GM19043 (cell line): ENCODE measurements around the gene CPT1A.

ENCODE experiments used
- ATAC-seq: cut with Tn5 transposase; IDR thresholded peaks from one replicate; pipeline ENCODE4 v1.9.1; 2021; ENCODE audit warnings: low read depth; ENCODE audit not compliant: unreplicated experiment

CPT1A gene

DNA sequence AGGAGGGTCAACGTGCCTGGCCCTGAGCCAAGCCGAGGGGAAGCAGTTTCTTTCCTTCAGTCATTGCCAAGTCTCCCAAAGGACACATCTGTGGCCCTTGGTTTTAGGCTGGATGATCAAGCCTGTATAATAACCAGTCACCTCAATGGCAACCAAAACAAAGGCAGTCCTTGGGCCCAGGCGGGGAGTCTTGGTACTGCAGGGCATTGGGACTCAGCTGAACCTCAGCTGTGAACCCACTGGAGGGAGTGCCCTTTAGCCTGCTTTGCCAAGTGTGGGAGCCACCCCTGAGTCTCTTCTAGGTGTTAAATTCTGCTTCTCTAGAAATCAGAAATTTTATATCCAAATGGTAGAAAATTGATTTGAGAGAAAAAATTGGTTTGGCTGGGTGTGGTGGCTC, 36.9 kb downstream of the CPT1A start:
- ATAC-seq = no peak

DNA sequence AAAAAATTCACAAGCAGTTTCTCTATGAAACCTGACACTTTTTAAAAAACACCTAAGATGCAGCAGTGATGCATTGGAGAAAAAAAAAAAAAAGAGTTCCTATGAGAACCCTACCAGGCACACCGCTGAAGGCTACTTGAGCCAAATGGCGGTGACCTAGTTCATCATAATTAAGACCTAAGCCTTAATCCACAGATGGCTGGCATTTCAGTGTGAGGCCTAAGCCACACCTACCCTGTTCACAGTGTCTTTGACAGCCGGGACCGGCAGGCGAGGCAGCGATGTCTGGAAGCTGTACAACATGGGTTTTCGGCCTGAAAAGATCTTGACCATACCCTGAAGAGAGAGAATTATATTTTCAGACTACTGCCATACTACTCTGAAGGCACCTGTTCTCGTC, 38.0 kb downstream of the CPT1A start:
- no peak for ATAC-seq

DNA sequence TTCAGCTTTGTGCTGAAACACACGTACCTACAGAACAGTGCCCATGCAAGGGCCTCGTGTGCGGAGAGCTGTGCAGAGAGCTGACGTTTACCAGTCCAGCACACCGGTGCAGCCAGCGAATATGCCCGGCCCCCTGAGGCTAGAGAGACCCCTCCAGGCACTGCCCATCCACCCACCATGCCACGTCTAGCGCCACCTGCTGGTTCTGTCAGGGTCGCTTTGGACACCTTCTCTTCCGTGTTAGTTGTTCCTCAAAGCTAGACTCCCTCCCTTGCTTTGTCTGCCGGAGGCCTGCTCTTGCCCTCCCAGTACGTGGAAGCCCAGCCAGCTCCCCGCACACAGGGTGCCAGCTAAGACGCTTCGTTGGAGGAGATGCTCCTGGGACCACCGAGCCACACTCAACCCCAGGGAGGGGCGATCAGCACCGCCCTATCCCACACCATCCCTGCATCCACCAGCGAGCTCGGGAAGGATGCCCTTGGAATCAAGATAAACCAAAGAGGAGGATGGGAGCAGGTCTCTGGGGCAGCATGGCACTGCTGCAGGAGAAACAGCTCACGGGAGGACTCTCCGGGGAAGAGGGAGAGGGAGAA, 43.4 kb downstream of the CPT1A start:
- no peak for ATAC-seq

DNA sequence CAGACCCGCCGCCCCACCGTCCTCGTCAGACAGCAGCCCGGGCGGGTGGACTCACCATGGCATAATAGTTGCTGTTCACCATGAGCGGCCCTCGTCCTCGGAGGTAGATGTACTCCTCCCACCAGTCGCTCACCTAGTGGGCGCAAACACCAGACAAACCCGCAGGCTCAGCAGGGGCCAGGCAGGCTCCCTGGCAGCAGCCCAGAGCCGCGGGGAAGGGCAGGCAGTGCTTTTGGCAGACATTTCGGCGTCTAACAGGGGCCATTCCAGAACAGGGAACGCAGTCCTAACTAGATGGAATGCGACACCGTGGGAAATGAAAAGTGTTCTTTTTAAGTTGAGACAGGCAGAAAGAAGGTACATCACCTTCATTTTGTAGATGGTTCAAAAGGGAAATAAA, 44.9 kb downstream of the CPT1A start:
- ATAC-seq = no peak

DNA sequence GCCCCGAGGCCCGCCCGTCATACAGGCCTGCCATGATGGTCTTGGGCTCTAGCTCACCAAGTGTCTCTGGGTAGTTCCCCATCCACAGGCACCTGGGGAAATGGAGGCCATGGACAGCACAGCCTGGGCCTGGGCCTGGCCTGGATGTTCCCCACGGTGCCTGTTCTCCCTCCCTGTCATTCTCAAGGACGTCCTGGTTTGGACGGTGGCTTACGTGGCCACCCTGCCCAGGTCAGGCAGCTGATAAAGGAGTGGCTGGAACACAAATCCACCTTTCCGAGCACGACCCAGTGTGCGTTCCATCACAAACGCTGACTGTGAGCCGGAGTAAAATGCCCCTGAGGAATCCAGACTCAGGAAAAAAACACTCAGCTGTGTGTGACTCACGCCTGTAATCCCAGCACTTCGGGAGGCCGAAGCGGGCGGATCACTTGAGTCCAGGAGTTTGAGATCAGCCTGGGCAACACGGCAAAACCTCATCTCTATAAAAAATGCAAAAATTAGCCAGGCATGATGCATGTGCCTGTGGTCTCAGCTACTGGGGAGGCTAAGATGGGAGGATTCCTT, 49.2 kb downstream of the CPT1A start:
- ATAC-seq = no peak

DNA sequence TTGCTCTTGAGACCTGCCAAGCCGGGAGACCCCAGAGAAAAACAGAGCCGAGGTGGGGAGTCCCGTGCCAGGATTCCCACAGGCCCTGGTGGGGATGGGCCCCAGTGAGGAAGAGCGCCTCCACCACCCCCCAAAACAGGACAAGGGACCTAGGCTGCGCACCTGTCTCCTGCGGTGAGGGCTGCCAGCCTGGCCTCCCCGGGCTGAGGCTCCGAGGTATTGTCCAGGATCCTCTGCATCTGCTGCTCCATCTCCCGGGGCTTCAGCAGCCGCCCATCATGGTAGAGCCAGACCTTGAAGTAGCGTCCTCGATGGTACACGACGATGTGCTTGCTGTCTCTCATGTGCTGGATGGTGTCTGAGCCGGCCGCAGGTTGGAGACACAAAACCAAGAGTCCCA, 57.1 kb downstream of the CPT1A start:
- ATAC-seq = no peak

DNA sequence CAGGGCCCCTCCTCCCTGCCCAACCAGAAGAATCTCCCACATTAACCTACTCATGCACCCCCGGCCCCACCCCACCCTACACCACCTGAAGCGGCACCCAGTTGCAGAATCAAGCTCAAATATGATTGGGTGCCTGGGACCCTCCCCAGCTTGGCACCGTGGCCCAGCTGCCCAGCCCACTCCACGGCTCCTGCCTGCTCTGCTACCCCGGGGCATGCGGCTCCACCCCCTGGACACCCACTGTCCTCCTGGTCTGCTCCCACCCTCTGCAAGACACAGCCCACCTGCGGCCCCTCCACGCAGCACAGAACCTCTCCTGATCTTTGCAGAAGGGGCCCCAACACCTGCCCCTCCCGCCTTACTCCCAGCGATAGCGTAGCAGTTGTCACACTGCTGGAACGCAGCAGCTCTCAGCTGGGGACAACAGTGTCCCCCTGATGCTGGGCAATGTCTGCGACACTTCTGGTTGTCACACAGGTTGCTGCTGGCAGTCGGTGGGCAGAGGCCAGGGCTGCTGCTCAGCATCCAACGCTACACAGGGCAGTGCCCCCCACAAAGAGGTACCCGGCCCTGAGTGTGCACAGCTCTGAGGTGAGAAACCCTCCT, 58.4 kb downstream of the CPT1A start:
- ATAC-seq = no peak

DNA sequence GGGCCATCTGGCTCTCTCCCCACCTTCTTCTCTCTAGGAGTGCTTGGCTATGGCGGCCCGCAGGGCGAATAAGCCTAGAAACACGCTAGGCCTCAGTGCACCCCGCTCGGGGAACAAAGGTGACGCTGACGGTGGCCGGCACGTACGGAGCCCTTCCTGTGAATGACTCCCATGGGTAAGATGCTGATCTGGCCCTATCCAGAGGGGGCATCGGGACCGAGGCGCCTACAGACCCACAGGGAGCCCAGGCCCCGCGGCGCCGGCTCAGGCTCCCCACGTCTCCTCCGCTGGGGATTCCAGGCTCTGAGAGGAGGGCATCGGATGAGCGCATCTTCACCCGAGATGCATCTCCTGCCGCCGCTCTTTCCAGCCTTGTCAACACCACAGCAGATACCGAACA, 59.0 kb downstream of the CPT1A start:
- ATAC-seq = no peak

DNA sequence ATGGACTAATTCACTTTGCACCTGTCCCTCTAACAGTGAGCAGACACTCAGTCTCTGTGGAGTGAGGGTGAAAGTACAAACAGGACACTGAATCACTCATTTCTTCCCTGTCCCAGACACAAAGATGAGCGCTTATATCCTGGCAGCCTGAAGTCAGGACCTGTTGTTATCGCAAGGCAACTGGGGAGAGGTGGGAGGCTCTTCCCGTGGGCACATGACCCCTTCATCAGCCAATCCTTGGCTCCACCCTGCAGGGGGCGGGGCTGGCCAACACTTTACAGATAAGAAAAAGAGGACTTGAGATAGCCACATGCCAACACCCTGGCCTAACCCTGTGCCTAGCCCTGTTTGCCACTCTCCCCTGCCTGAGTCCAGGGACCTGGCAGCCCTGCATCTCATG, 60.9 kb downstream of the CPT1A start:
- no peak for ATAC-seq

DNA sequence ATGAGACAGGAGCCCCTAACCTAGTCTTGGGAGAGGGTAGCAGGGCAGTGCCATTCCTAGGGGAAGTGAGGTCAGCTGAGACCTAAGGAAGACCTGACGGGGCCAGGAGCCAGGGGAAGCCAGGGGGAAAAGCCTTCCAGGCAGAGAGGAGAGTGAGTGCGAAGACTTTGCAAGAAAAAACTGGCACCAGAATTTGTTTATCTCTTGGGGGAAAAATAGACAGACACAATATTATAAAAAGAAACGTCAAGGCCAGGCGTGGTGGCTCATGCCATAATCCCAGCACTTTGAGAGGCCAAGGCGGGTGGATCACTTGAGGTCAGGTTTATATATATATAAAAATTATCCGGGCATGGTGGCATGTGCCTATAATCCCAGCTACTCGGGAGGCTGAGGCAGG, 63.5 kb downstream of the CPT1A start:
- ATAC-seq = no peak

DNA sequence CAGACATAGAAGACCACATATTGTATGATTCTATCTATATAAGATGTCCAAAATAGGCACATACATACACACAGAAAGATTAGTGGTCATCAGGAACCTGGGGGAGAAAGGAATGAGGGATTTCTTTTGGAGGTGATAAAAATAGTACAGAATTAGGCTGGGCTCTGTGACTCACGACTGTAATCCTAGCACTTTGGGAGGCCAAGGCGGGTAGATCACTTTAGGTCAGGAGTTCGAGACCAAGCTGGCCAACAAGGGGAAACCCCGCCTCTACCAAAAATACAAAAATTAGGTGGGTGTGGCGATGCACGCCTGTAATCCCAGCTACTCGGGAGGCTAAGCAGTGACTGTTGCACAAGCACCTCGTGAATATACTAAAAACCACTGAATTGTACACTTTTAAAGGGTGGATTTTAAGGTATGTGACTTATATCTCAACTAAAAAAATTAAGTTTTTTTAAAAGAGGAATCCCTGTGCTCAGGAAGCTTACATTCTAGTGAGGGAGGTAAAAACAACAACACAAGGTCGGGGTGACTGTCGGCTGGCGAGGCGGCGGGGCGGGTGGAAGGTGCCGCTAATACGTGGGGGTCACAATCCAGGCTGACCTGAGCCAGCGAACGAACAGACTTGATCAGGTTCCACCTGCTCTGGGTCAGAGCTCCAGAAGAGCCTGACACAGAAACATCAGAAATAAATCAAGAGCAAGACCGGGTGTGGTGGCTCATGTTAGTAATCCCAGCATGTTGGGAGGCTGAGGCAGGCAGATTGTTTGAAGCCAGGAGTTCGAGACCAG, 65.1 kb downstream of the CPT1A start:
- no peak for ATAC-seq

DNA sequence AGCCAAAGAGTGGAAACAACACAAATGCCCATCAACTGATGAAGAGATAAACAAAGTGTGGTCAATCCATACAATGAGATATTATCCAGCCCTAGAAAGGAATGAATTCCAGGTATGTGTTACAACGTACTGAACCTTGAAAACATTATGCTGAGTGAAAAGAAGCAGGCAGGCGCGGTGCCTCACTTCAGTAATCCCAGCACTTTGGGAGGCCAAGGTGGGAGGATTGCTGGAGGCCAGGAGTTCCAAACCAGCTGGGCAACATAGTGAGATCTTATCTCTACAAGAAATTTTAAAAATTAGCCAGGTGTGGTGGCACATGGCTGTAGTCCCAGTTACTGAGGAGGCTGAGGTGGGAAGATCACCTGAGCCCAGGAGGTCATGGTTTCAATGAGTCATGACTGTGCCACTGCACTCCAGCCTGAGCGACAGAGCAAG, 65.7 kb downstream of the CPT1A start:
- no peak for ATAC-seq

DNA sequence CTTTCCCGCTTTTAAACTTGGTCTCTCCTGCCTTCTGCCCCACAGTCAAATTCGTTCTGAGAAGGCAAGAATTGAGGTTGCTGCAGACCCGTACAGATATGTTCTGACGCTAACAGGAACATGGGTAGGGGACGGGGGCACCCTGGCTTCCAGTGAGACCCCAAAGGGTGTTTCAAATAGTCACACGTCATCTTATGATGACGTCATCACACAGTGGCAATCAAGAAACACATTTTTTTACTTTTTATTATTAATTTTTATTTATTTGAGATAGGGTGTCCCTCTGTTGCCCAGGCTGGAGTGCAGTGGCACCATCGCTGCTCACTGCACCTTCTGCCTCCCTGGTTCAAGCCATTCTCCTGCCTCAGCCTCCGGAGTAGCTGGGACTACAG, 67.5 kb downstream of the CPT1A start:
- ATAC-seq = no peak

DNA sequence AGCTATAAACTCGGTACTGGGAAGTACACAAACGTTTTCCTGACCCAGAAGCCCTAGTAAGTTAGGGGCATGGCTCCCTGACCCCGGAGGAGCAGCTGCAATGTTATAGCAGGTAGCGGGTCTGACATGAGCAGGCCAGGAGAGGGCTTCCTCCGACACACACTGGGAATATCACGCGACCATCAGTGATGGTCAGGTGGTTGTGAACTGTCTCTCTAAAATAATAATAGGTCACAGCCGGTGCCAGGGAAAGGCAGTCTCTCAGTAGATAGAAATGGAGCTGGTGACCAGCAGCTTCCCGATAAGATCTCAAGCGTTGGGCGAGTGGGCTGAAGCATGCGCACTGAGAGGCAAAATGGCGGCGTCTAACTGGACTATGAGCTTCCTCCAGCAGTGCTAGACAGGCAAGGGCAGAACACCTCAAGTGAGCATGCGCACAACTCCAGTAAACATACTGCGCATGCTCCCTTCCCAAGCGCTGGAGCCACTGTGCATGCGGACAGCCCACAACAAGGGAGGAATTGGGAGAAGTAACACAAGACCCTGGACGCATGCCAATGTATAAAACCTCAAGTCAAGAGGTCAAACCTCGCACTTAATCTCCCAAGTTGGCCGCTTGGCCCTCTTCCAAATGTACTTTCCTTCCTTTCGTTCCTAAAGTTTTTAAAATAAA, 68.1 kb downstream of the CPT1A start:
- ATAC-seq = no peak

DNA sequence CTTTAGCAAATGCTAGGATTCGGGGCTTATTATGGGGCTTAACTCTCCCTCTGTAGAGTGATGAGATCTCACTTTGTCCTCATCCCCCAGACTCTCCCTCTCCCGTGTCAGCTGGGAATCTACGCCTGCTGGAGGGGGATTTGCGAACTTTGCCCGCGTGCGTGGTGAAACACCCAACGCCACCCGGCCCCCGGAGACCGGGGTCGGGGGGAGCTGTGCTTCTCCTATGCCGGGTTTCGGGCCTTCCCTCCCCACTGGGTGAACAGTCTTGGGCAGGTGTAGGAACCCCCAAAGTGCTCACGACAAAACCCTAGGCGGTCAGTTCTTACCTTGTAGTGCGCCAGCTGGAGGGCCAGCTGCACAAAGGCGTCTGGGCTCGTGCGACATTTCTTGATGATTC, 68.8 kb downstream of the CPT1A start:
- no peak for ATAC-seq

DNA sequence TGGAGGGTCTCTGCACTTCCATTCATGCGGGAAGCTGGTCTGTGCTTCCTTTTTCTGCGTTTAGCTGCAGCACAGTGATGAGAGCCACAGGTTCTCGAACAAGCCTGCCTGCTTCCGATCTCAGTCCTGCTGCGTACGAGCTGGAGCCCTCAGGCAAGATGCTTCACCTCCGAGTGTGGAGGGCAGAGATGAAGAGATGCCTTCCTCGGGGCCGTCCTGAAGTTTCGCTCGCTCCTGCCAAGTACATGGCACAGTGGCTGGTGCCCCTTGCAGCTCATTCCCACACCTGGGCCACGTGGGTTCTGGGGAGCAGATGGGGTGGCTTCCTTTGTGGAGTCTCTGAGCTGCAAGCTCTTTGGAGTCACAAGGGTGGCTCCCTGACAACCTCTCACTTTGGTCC, 70.9 kb downstream of the CPT1A start:
- ATAC-seq = no peak

DNA sequence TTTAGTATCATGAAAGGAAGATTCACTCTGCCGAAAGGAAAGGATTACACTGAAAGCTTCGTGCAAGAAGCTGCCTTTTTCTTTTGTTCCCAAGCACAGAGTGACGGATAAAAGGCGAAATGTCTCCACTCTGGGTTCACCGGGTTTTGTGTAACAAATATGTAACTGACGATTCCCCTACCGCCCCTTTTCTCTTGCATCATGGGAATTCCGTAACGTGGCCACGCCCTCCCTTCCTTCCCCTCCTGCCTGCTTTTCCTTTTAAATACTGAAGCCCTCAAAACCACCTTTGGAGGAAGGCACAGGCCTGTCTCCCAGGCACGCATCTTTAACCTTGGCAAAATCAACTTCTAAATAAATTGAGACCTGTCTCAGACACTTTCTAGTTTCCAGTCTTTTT, 74.0 kb downstream of the CPT1A start:
- no peak for ATAC-seq

DNA sequence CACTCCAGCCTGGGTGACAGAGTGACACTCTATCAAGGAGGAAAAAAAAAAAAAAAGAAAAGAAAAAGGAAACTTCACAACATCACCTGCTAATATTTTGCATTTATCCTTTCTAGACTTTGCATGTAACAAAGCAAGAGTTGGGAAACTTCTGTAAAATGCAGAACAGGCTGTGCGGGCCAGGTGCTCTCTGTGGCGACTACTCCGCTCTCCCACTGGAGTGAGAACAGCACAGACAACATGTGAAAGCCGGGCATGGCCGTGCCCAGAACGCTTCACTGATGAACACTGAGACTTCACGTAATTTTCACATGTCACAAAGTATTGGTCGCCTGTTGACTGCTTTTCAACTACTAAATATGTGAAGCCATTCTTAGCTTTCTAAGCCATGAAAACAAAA, 74.9 kb downstream of the CPT1A start:
- no peak for ATAC-seq

DNA sequence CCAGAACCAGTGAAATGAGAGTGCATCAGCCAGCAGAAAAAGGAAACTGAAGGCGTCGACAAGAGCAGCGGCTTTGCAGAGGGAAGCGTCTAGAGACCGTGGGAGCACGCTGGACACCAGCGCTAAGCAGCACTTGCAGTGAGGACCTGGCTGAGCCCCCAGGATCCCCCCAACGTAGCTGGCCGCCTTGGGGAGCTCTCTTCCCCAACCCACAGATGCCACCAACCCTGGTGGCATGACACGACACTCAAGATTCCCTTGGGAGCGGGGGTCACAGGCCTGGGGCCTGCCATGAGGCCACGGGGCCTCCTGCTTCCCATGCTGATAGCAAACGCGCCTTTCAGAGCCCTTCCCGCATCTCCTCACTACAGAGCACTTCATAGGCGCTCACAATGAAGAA, 77.0 kb downstream of the CPT1A start:
- ATAC-seq = no peak

DNA sequence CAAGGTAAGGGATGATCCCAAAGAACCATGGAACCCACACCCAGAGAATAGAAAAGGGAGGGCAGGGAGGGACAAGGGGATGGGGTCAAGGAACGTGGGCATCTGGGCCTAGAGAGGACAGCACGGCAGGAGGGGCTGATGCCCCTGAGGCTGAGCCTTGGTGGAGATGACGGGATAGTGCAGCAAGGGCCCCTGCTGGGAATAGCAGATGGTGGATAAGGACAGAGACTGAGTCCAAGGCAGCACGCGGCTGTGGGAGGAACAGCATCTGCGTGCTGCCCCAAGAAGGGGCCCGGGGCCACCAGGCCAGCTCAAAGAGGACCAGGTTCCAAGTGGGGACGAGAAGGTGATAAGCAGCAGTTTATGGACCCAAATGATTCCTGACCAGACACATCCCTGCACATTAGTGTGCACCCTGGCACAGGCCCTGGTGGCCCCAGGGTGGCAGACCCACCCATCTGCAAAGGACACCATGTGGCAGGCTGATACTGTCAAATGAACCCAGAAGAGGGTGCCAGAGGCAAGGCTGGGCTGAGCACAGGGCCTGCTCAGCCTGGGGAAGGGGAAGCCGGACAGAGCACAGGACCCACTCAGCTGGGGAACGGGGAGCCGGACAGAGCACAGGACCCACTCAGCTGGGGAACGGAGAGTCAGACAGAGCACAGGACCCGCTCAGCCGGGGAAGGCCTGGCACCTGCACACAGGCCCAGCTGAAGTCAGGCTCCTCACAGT, 77.6 kb downstream of the CPT1A start:
- ATAC-seq = no peak
